ENCODE measurements around the gene BSN.

BSN gene

DNA sequence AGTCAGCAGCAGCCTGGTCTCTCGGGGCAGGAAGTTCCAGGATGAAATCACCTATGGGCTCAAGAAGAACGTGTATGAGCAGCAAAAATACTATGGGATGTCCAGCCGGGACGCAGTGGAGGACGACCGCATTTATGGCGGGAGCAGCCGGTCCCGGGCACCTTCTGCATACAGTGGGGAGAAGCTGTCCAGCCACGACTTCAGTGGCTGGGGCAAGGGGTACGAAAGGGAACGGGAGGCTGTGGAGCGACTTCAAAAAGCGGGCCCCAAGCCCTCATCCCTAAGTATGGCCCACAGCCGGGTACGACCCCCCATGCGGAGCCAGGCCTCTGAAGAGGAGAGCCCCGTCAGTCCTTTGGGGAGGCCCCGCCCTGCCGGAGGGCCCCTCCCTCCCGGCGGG lies 107.7 kb downstream of the BSN start:
- TF ChIP-seq ZBTB7A (IDR thresholded peaks at IDR 0.05; ENCODE audit: low read depth) (0 out of 2 replicates have a peak, but pooled peaks have one; percentile 0), TCF12 (IDR thresholded peaks at IDR 0.05; ENCODE audit: low read depth) (no peak)

DNA sequence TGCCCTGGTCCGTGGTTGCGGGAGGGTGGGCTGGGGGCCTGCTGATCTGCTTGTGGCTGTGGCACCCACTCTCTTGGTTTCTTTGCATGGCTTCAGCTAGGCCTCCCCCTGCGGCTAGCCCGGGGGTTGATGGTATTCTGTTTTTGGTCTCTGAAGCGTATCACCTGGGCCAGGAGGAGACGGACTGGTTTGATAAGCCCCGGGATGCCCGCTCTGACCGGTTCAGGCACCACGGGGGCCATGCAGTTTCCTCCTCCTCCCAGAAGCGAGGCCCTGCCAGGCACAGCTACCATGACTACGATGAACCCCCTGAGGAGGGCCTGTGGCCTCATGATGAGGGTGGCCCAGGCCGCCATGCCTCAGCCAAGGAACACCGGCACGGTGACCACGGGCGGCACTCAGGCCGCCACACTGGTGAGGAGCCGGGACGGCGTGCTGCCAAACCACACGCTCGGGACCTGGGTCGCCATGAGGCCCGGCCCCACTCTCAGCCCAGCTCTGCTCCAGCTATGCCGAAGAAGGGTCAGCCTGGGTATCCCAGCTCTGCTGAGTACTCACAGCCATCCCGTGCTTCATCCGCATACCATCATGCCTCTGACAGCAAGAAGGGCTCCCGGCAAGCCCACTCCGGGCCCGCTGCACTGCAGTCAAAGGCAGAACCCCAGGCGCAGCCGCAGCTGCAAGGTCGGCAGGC lies 108.6 kb downstream of the BSN start:
- TF ChIP-seq EP300 (IDR thresholded peaks at IDR 0.05; ENCODE audit: borderline replicate concordance) = no peak; the same call in 1 of the 2 replicates
- no peak; the same call in 1 of the 2 replicates for TF ChIP-seq RAD21 (IDR thresholded peaks at IDR 0.05; ENCODE audit: low read depth)
- TF ChIP-seq, protein P1, sequence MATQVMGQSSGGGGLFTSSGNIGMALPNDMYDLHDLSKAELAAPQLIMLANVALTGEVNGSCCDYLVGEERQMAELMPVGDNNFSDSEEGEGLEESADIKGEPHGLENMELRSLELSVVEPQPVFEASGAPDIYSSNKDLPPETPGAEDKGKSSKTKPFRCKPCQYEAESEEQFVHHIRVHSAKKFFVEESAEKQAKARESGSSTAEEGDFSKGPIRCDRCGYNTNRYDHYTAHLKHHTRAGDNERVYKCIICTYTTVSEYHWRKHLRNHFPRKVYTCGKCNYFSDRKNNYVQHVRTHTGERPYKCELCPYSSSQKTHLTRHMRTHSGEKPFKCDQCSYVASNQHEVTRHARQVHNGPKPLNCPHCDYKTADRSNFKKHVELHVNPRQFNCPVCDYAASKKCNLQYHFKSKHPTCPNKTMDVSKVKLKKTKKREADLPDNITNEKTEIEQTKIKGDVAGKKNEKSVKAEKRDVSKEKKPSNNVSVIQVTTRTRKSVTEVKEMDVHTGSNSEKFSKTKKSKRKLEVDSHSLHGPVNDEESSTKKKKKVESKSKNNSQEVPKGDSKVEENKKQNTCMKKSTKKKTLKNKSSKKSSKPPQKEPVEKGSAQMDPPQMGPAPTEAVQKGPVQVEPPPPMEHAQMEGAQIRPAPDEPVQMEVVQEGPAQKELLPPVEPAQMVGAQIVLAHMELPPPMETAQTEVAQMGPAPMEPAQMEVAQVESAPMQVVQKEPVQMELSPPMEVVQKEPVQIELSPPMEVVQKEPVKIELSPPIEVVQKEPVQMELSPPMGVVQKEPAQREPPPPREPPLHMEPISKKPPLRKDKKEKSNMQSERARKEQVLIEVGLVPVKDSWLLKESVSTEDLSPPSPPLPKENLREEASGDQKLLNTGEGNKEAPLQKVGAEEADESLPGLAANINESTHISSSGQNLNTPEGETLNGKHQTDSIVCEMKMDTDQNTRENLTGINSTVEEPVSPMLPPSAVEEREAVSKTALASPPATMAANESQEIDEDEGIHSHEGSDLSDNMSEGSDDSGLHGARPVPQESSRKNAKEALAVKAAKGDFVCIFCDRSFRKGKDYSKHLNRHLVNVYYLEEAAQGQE (IDR thresholded peaks at IDR 0.05; ENCODE audit: low read depth) = no peak
- peak; percentile 79 for TF ChIP-seq TCF12 (IDR thresholded peaks at IDR 0.05; ENCODE audit: low read depth)
- no peak for TF ChIP-seq USF1 (IDR thresholded peaks at IDR 0.05)
- TF ChIP-seq CEBPB (IDR thresholded peaks at IDR 0.05) = no peak
- peak; percentile 32; the same call in 1 of the 2 replicates for TF ChIP-seq TEAD4 (IDR thresholded peaks at IDR 0.05)
- TF ChIP-seq CREB1 (IDR thresholded peaks at IDR 0.05; ENCODE audit: low read depth) = no peak
- TF ChIP-seq FOXM1 (IDR thresholded peaks at IDR 0.05; ENCODE audit: borderline replicate concordance, low read depth) = no peak
- TF ChIP-seq NFIC (IDR thresholded peaks at IDR 0.05) = peak; percentile 51
- no peak for TF ChIP-seq TAF1 (IDR thresholded peaks at IDR 0.05; ENCODE audit: low read depth)
- TF ChIP-seq, protein P2, sequence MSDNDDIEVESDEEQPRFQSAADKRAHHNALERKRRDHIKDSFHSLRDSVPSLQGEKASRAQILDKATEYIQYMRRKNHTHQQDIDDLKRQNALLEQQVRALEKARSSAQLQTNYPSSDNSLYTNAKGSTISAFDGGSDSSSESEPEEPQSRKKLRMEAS (IDR thresholded peaks at IDR 0.05) = 0 out of 2 replicates have a peak, but pooled peaks have one; percentile 27

- TF ChIP-seq YY1 (IDR thresholded peaks at IDR 0.05; ENCODE audit: low read depth) = no peak
- TF ChIP-seq, protein P2 (IDR thresholded peaks at IDR 0.05) = no peak
Measured at GRCh38 chr3:49663831-49664230, 109.6 kb downstream of the BSN start.

- no peak for TF ChIP-seq YY1 (IDR thresholded peaks at IDR 0.05; ENCODE audit: low read depth)
- no peak for TF ChIP-seq RAD21 (IDR thresholded peaks at IDR 0.05; ENCODE audit: low read depth)
- no peak for TF ChIP-seq TCF12 (IDR thresholded peaks at IDR 0.05; ENCODE audit: low read depth)
Measured at GRCh38 chr3:49664300-49664699, 110.0 kb downstream of the BSN start.

- no peak for TF ChIP-seq CREB1 (IDR thresholded peaks at IDR 0.05; ENCODE audit: low read depth)
- TF ChIP-seq CEBPB (IDR thresholded peaks at IDR 0.05) = no peak
- no peak for TF ChIP-seq FOXM1 (IDR thresholded peaks at IDR 0.05; ENCODE audit: borderline replicate concordance, low read depth)
- TF ChIP-seq USF1 (IDR thresholded peaks at IDR 0.05) = no peak
- TF ChIP-seq EGR1 (IDR thresholded peaks at IDR 0.05) = no peak
- TF ChIP-seq TCF12 (IDR thresholded peaks at IDR 0.05; ENCODE audit: low read depth) = no peak
- TF ChIP-seq TAF1 (IDR thresholded peaks at IDR 0.05; ENCODE audit: low read depth) = no peak
- no peak for TF ChIP-seq TEAD4 (IDR thresholded peaks at IDR 0.05)
- TF ChIP-seq, protein P1 (IDR thresholded peaks at IDR 0.05; ENCODE audit: low read depth) = no peak
- TF ChIP-seq, protein P2 (IDR thresholded peaks at IDR 0.05) = no peak
- no peak for TF ChIP-seq ZBTB7A (IDR thresholded peaks at IDR 0.05; ENCODE audit: low read depth)
- TF ChIP-seq EP300 (IDR thresholded peaks at IDR 0.05; ENCODE audit: borderline replicate concordance) = no peak
- TF ChIP-seq NFIC (IDR thresholded peaks at IDR 0.05) = no peak
- TF ChIP-seq YY1 (IDR thresholded peaks at IDR 0.05; ENCODE audit: low read depth) = no peak
- no peak for TF ChIP-seq RAD21 (IDR thresholded peaks at IDR 0.05; ENCODE audit: low read depth)
Measured at GRCh38 chr3:49665822-49666519, 111.7 kb downstream of the BSN start.

DNA sequence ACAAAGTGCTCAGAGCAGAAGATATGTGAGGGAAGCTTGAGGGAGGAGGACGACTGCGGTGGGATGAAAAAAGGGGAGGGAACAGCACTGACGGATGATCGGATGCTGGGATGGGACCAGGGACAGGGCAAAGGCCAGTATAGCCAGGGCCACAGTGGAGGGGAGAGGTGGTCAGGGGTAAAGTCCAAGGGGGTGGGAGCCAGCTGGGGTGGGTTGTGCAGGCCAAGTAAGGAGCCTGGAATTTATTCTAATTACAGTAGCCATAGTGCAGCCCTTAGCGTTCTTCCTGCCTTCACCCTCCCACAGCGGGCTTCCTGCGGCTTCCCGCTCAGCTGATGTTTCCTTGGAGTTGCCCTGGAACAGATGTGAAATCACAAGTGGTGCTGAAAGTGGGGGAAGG lies 112.3 kb downstream of the BSN start:
- TF ChIP-seq ZBTB7A (IDR thresholded peaks at IDR 0.05; ENCODE audit: low read depth) = no peak
- TF ChIP-seq USF1 (IDR thresholded peaks at IDR 0.05) = no peak
- TF ChIP-seq RAD21 (IDR thresholded peaks at IDR 0.05; ENCODE audit: low read depth) = no peak
- TF ChIP-seq TEAD4 (IDR thresholded peaks at IDR 0.05) = no peak
